CD14-positive monocyte (primary cell): ENCODE measurements around the gene GADD45GIP1. TPM values are rescaled to one million over a fixed set of nuclear protein-coding genes. Genes with fewer than 3 reads are reported as not detected.

Source experiments
- DNase-seq, 3 donors: peaks; one replicate each; pipeline ENCODE4 v3.0.0-alpha.2; 2011 to 2022
- H2AFZ ChIP-seq: 2 replicates; pipeline ENCODE4 v1.6.0; 2012; ENCODE audit warnings: mild to moderate bottlenecking, low read depth, low read length, inconsistent platforms; ENCODE audit not compliant: insufficient read depth, poor library complexity, severe bottlenecking
- H3K27ac ChIP-seq, 2 donors: 1 replicate in 1 of 2; 2 replicates in 1 of 2; pipeline ENCODE4 v1.5.1; 2012 to 2013; ENCODE audit warnings: low read length in 2 of 2, control low read depth in 1 of 2, inconsistent platforms in 1 of 2, low read depth in 1 of 2, mild to moderate bottlenecking in 1 of 2
- H3K27me3 ChIP-seq, 2 donors: one replicate each; pipeline versions ENCODE4 v1.6.0 to v1.6.1; 2011 to 2013; ENCODE audit warnings: low read length in 2 of 2; ENCODE audit not compliant: control insufficient read depth in 2 of 2, insufficient read depth in 2 of 2
- H3K36me3 ChIP-seq, 2 donors: replicated peaks in 1 of 2; 1 replicate in 1 of 2; 2 replicates in 1 of 2; pipeline versions ENCODE4 v1.5.1 to v1.6.1; 2012 to 2013; ENCODE audit warnings: low read length in 2 of 2, control low read depth in 1 of 2, inconsistent platforms in 1 of 2, mild to moderate bottlenecking in 1 of 2; ENCODE audit not compliant: insufficient read depth in 2 of 2, control insufficient read depth in 1 of 2
- H3K4me1 ChIP-seq, 2 donors: 1 replicate in 1 of 2; 2 replicates in 1 of 2; pipeline versions ENCODE4 v1.5.1 to v1.6.1; 2012 to 2013; ENCODE audit warnings: low read length in 2 of 2, control low read depth in 1 of 2, inconsistent platforms in 1 of 2, mild to moderate bottlenecking in 1 of 2, moderate library complexity in 1 of 2; ENCODE audit not compliant: insufficient read depth in 2 of 2, control insufficient read depth in 1 of 2
- H3K4me2 ChIP-seq: replicated peaks from 2 replicates; pipeline ENCODE3; 2012; ENCODE audit warnings: low read length, moderate library complexity, mild to moderate bottlenecking; ENCODE audit not compliant: poor library complexity, severe bottlenecking; ENCODE audit errors: extremely low read depth
- H3K4me3 ChIP-seq, 3 experiments: fragments of 200-600 bp in 1 of 3; sonication (generic) in 1 of 3; replicated peaks in 1 of 3; 1 replicate in 2 of 3; 2 replicates in 1 of 3; pipeline ENCODE4 v1.5.1; 2011 to 2013; ENCODE audit warnings: low read length in 3 of 3, mild to moderate bottlenecking in 3 of 3, control low read depth in 2 of 3, low read depth in 2 of 3, inconsistent platforms in 1 of 3, moderate library complexity in 1 of 3
- H3K79me2 ChIP-seq: 2 replicates; pipeline ENCODE4 v1.6.0; 2012; ENCODE audit warnings: mild to moderate bottlenecking, control low read depth, inconsistent platforms, low read length, moderate library complexity; ENCODE audit not compliant: insufficient read depth
- H3K9ac ChIP-seq: 2 replicates; pipeline ENCODE4 v1.6.0; 2017; ENCODE audit warnings: low read length, mild to moderate bottlenecking; ENCODE audit not compliant: insufficient read depth, poor library complexity, severe bottlenecking
- H3K9me3 ChIP-seq, 2 donors: replicated peaks in 1 of 2; 1 replicate in 1 of 2; 2 replicates in 1 of 2; pipeline versions ENCODE4 v1.5.1 to v1.6.1; 2012 to 2013; ENCODE audit warnings: low read length in 2 of 2, control low read depth in 1 of 2; ENCODE audit not compliant: control insufficient read depth in 1 of 2, insufficient read depth in 1 of 2
- H4K20me1 ChIP-seq: 2 replicates; pipeline ENCODE4 v1.6.0; 2012; ENCODE audit warnings: mild to moderate bottlenecking, low read length, control low read depth, moderate library complexity; ENCODE audit not compliant: insufficient read depth
- H3K27ac Mint-ChIP-seq, 7 donors: one replicate each; pipeline ENCODE4 v1.8.0; 2020; ENCODE audit warnings: mild to moderate bottlenecking in 7 of 7, mixed read lengths in 7 of 7, moderate library complexity in 6 of 7, inconsistent platforms in 2 of 7
- H3K27me3 Mint-ChIP-seq, 3 donors: one replicate each; pipeline ENCODE4 v1.8.0; 2021 to 2022; ENCODE audit warnings: low read depth in 3 of 3, mild to moderate bottlenecking in 3 of 3, mixed read lengths in 3 of 3, moderate library complexity in 3 of 3, inconsistent platforms in 1 of 3
- H3K36me3 Mint-ChIP-seq, 2 donors: one replicate each; pipeline ENCODE4 v1.8.0; 2020; ENCODE audit warnings: mixed read lengths in 2 of 2, inconsistent platforms in 1 of 2, mild to moderate bottlenecking in 1 of 2
- H3K4me1 Mint-ChIP-seq: one replicate; pipeline ENCODE4 v1.8.0; 2020; ENCODE audit warnings: mild to moderate bottlenecking, mixed read lengths
- H3K4me3 Mint-ChIP-seq, 2 donors: one replicate each; pipeline ENCODE4 v1.8.0; 2020; ENCODE audit warnings: mild to moderate bottlenecking in 2 of 2, mixed read lengths in 2 of 2, moderate library complexity in 1 of 2
- H3K9me3 Mint-ChIP-seq, 7 donors: one replicate each; pipeline ENCODE4 v1.8.0; 2020 to 2022; ENCODE audit warnings: mixed read lengths in 7 of 7, mild to moderate bottlenecking in 6 of 7, moderate library complexity in 6 of 7, inconsistent platforms in 2 of 7
- CTCF ChIP-seq: fragments of 200-600 bp; IDR thresholded peaks from one replicate; pipeline ENCODE4 v1.8.0; 2022; ENCODE audit warnings: antibody characterized with exemption, mild to moderate bottlenecking
- WGBS: methylation state at CpG from one replicate; pipeline ENCODE4 v1.1.5; 2013; ENCODE audit warnings: missing lambda C conversion rate; ENCODE audit not compliant: insufficient coverage; 5-methylcytosine and 5-hydroxymethylcytosine counted together
- intact Hi-C, 2 donors: fragments of 100-400 bp; cut with micrococcal nuclease; formaldehyde crosslinking; loops; one replicate each; pipeline versions ENCODE4 v1.15.0 to v1.15.1; 2023
- polyA plus RNA-seq, 3 donors: library from polyadenylated mRNA; depleted of rRNA in 1 of 3; unstranded in 2 of 3; stranded (reverse) in 1 of 3; fragments of 300-500 nt in 2 of 3; fragments of >200 nt in 1 of 3; fragmentation: Illumina TruSeq in 2 of 3; gene quantifications; 1 replicate in 2 of 3; 2 replicates in 1 of 3; pipeline ENCODE4 v1.2.3, GENCODE V29; 2012 to 2021

Gene GADD45GIP1
- polyA plus RNA-seq, 3 donors = 8.3 to 42.4 (median 31.6) TPM

DNA sequence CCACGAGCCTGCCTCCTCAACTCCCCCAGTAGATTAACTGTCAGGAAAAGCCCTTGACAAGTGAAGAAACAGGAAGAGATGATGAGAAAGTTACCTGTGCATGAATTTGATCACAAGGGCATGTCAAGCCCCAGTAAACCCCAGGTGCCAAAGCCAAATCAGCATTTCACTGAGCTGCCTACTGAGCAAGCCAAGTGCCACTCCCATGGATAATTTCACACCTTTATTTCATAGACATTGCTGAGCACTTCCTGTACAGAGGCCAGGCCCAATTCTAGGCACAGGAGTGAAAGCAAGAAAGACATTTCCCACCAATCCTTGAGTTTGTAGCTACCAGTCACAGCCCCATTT lies 2.4 kb downstream of the GADD45GIP1 start:
- Histone ChIP-seq H4K20me1 (no peaks in the 10 kb centered on the region), H3K27ac (peak overlapping the region; percentile 83 to 93), H3K9me3 (no peaks in the 10 kb centered on the region), H3K4me3 (no peak overlapping the region), H3K36me3 (peaks cover 27 to 49% of the 10 kb centered on the region in 2 donors), H2AFZ (no peak overlapping the region), H3K9ac (no peak overlapping the region), H3K4me2 (no peak overlapping the region), H3K4me1 (peaks cover 37 to 52% of the 10 kb centered on the region in 2 donors), H3K79me2 (peaks cover 52% of the 10 kb centered on the region), H3K27me3 (no peaks in the 10 kb centered on the region)
- peak overlapping the region; percentile 51 to 96 (median 85) for H3K27ac Mint-ChIP-seq
- no CpG with 5 or more reads among the region's 1 CpG for WGBS
- no peaks in the 10 kb centered on the region for H3K9me3 Mint-ChIP-seq
- DNase-seq = peak in 1 of 3 donors; percentile 5
- H3K4me1 Mint-ChIP-seq = peaks cover 56% of the 10 kb centered on the region
- H3K36me3 Mint-ChIP-seq = peaks cover 32 to 49% of the 10 kb centered on the region in 2 donors
- peaks cover 0 to 1% (median 0%) of the 10 kb centered on the region in 3 donors for H3K27me3 Mint-ChIP-seq
- no peak for TF ChIP-seq CTCF
- intact Hi-C loops = no loop called here
- H3K4me3 Mint-ChIP-seq = no peak overlapping the region

DNA sequence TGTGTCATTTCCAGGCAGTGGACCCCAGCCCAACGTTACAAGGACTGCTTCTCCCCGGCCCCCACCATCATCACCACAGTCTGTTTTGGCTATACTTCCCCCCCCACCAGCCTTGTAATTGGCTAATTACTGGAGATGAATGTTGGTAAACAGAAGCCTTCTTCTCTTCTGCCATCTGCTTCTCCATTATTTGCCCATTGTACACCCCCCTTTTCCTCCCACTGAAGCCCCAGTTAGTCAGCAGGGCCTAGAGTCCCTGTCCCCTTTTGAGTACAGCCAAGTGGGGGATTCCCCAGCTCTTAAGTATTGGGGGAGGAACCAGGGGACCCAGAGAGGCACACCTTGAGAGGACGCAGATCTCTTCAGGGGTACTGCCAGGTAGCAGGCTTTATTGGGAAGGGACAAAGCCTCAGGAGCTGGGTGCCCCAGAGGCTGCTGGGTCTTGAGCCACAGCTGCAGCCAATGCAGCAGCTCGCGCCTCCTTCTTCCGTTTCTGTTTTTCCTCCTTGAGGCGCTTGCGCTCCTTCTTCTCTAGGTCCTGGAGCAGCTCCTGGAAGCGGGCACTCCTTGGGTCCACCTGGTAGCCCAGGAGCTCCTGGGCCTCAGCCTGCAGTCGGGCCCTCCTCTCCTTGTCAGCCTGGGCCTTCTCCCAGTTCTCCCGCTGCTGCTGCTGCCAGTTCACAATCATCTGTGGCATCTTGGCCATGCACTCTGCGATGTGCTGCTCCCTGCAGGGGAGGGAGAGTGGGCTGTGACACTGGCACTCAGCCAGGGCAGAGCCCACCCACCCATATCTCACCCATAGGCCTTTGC lies 3.0 kb downstream of the GADD45GIP1 start:
- H3K4me1 ChIP-seq = peaks cover 38 to 58% of the 10 kb centered on the region in 2 donors
- H3K4me2 ChIP-seq = no peak overlapping the region
- Mint-ChIP-seq H3K4me1 (peaks cover 58% of the 10 kb centered on the region), H3K9me3 (no peaks in the 10 kb centered on the region), H3K27ac (peak overlapping the region; percentile 70 to 96 (median 90)), H3K36me3 (peaks cover 36 to 54% of the 10 kb centered on the region in 2 donors), H3K4me3 (no peak overlapping the region), H3K27me3 (peaks cover 0 to 1% (median 0%) of the 10 kb centered on the region in 3 donors)
- no peak for TF ChIP-seq CTCF
- peaks cover 33 to 55% of the 10 kb centered on the region in 2 donors for H3K36me3 ChIP-seq
- no peaks in the 10 kb centered on the region for H3K27me3 ChIP-seq
- peak overlapping the region; percentile 66 for H3K9ac ChIP-seq
- peaks cover 52% of the 10 kb centered on the region for H3K79me2 ChIP-seq
- H3K9me3 ChIP-seq = no peaks in the 10 kb centered on the region
- H3K4me3 ChIP-seq = no peak overlapping the region
- 80% methylated on average over 8 of the region's 12 CpGs for WGBS
- peak in 1 of 3 donors; percentile 57 for DNase-seq
- H4K20me1 ChIP-seq = no peaks in the 10 kb centered on the region
- no peak overlapping the region for H2AFZ ChIP-seq
- intact Hi-C loops = no loop called here
- peak overlapping the region; percentile 83 to 93 for H3K27ac ChIP-seq
